HepG2 (cell line): ENCODE results near the gene SNF8. TPM values are rescaled to one million over a fixed set of nuclear protein-coding genes. Genes with fewer than 3 reads are reported as not detected.

Experiments used
- ERF ChIP-seq: IDR thresholded peaks from 2 replicates; pipeline ENCODE4 v1.6.1; 2018; ENCODE audit warnings: missing biosample characterization, missing genetic modification reagents
- FOXO4 ChIP-seq: sonication (generic); formaldehyde crosslinking; conservative IDR thresholded peaks from 2 replicates; pipeline ENCODE4 v1.8.1; 2023; ENCODE audit warnings: missing genetic modification reagents
- HES4 ChIP-seq: sonication (generic); formaldehyde crosslinking; IDR thresholded peaks from 2 replicates; pipeline ENCODE4 v1.9.0; 2021; ENCODE audit warnings: mild to moderate bottlenecking, missing genetic modification reagents, borderline replicate concordance
- IKZF5 ChIP-seq: IDR thresholded peaks from 2 replicates; pipeline ENCODE4 v1.6.1; 2018; ENCODE audit warnings: missing genetic modification reagents, mild to moderate bottlenecking, missing compliant biosample characterization
- KLF16 ChIP-seq, 2 experiments: sonication (generic) in 1 of 2; formaldehyde crosslinking in 1 of 2; IDR thresholded peaks; 2 replicates each; pipeline versions ENCODE4 v1.6.1 to v1.8.0; 2016 to 2023; ENCODE audit warnings: missing genetic modification reagents in 2 of 2, missing compliant biosample characterization in 1 of 2
- NCOA1 ChIP-seq: sonication (generic); formaldehyde crosslinking; IDR thresholded peaks from 2 replicates; pipeline ENCODE4 v1.9.0; 2021; ENCODE audit warnings: missing genetic modification reagents
- PAF1 ChIP-seq: IDR thresholded peaks from 2 replicates; pipeline ENCODE4 v1.6.1; 2016; ENCODE audit warnings: missing genetic modification reagents, missing compliant biosample characterization
- RAD21 ChIP-seq: fragments of 450-650 bp; formaldehyde crosslinking; IDR thresholded peaks from 2 replicates; pipeline ENCODE4 v1.5.0; 2020; ENCODE audit warnings: mild to moderate bottlenecking
- RXRB ChIP-seq: IDR thresholded peaks from 2 replicates; pipeline ENCODE4 v1.6.1; 2016; ENCODE audit warnings: borderline replicate concordance, missing genetic modification reagents, missing compliant biosample characterization
- SMAD9 ChIP-seq: sonication (generic); formaldehyde crosslinking; IDR thresholded peaks from 2 replicates; pipeline ENCODE4 v1.5.1; 2020; ENCODE audit warnings: mild to moderate bottlenecking, missing genetic modification reagents
- SMARCC2 ChIP-seq: fragments of 450-650 bp; IDR thresholded peaks from 2 replicates; pipeline ENCODE4 v1.6.1; 2017; ENCODE audit warnings: antibody characterized with exemption, mild to moderate bottlenecking
- SNAI1 ChIP-seq: sonication (generic); formaldehyde crosslinking; IDR thresholded peaks from 2 replicates; pipeline ENCODE4 v1.5.0; 2020; ENCODE audit warnings: mild to moderate bottlenecking, missing genetic modification reagents, borderline replicate concordance
- SRSF4 ChIP-seq: fragments of 200-400 bp; formaldehyde crosslinking; IDR thresholded peaks from one replicate; pipeline ENCODE4 v1.6.1; 2018; ENCODE audit warnings: mild to moderate bottlenecking, low read depth, low read length, moderate library complexity; ENCODE audit not compliant: poor library complexity, severe bottlenecking
- SRY ChIP-seq: sonication (generic); formaldehyde crosslinking; IDR thresholded peaks from 2 replicates; pipeline ENCODE4 v1.8.0; 2022; ENCODE audit warnings: mild to moderate bottlenecking, missing genetic modification reagents
- ZNF10 ChIP-seq: sonication (generic); formaldehyde crosslinking; IDR thresholded peaks from 2 replicates; pipeline ENCODE4 v1.4.0; 2020; ENCODE audit warnings: mild to moderate bottlenecking, low read depth, missing genetic modification reagents, borderline replicate concordance
- ZNF253 ChIP-seq: sonication (generic); formaldehyde crosslinking; IDR thresholded peaks from 2 replicates; pipeline ENCODE4 v1.8.0; 2022; ENCODE audit warnings: mild to moderate bottlenecking, missing genetic modification reagents, borderline replicate concordance
- ZNF326 ChIP-seq: sonication (generic); formaldehyde crosslinking; IDR thresholded peaks from 2 replicates; pipeline ENCODE4 v1.4.0; 2020; ENCODE audit warnings: missing genetic modification reagents, borderline replicate concordance
- ZNF597 ChIP-seq: sonication (generic); formaldehyde crosslinking; IDR thresholded peaks from 2 replicates; pipeline ENCODE4 v1.5.0; 2020; ENCODE audit warnings: missing genetic modification reagents
- ZNF704 ChIP-seq: sonication (generic); formaldehyde crosslinking; IDR thresholded peaks from 2 replicates; pipeline ENCODE4 v1.8.1; 2023; ENCODE audit warnings: mild to moderate bottlenecking, inconsistent platforms, moderate library complexity, missing genetic modification reagents, borderline replicate concordance
- ZNF749 ChIP-seq: sonication (generic); formaldehyde crosslinking; IDR thresholded peaks from 2 replicates; pipeline ENCODE4 v1.8.0; 2022; ENCODE audit warnings: mild to moderate bottlenecking, missing genetic modification reagents, moderate library complexity, borderline replicate concordance
- ZNF775 ChIP-seq: sonication (generic); formaldehyde crosslinking; IDR thresholded peaks from 2 replicates; pipeline ENCODE4 v1.4.0; 2020; ENCODE audit warnings: missing genetic modification reagents, mild to moderate bottlenecking, moderate library complexity, borderline replicate concordance
- ZNF792 ChIP-seq: IDR thresholded peaks from 2 replicates; pipeline ENCODE4 v1.6.1; 2016
- polyA plus RNA-seq, 8 experiments: library from polyadenylated mRNA; depleted of rRNA in 3 of 8; stranded (reverse) in 7 of 8; unstranded in 1 of 8; fragments of >200 nt; fragmentation: Illumina TruSeq in 4 of 8; extraction: Trizol in 4 of 8; gene quantifications; 2 replicates each; pipeline versions ENCODE4 v1.2.1 to v1.2.3, GENCODE V29; 2011 to 2016; ENCODE audit warnings: low read depth in 4 of 8, missing spikeins in 1 of 8, mixed read lengths in 1 of 8; ENCODE audit not compliant: insufficient read depth in 1 of 8
- total RNA-seq, 5 experiments: library from RNA; depleted of rRNA; stranded (reverse); fragments of >200 nt; fragmentation: Illumina TruSeq; extraction: Trizol; gene quantifications; 2 replicates each; pipeline ENCODE4 v1.2.3, GENCODE V29; 2016; ENCODE audit warnings: low read depth in 1 of 5

The SNF8 gene
- total and polyA plus RNA-seq, 2 of the 13 experiments (the other 11 are each of a cell fraction or from before 2014, with no cell fraction given), result 114 to 153 TPM

GRCh38 chr17:48908047-48908843, 36.4 kb downstream of the SNF8 start, which contains the start of gene UBE2Z (continued):
- TF ChIP-seq ZNF597 (CRISPR knock-in tag), result no peak
- TF ChIP-seq IKZF5, result peak; percentile 97
- TF ChIP-seq ZNF10 (CRISPR knock-in tag), result no peak
- peak; percentile 89 for TF ChIP-seq SMAD9
- no peak for TF ChIP-seq ZNF704 (CRISPR knock-in tag)
- no peak for TF ChIP-seq FOXO4 (CRISPR knock-in tag)
- TF ChIP-seq PAF1 (CRISPR knock-in tag), result peak; percentile 70; the same call in 1 of the 2 replicates
- no peak for TF ChIP-seq SMARCC2
- TF ChIP-seq ZNF749 (CRISPR knock-in tag), result no peak; the same call in 1 of the 2 replicates
- TF ChIP-seq SNAI1, result peak; percentile 84; the same call in 1 of the 2 replicates
- TF ChIP-seq HES4 (CRISPR knock-in tag), result no peak
- TF ChIP-seq RAD21 (CRISPR knock-in tag), result peak; percentile 49; the same call in 1 of the 2 replicates
- TF ChIP-seq ZNF792 (CRISPR knock-in tag), result peak; percentile 95
- TF ChIP-seq ERF, result peak; percentile 97
- TF ChIP-seq KLF16 (CRISPR knock-in tag; IDR thresholded peaks at IDR 0.05), result peak in 1 of 2 experiments; percentile 97; a peak in 2 of 4 replicates
- no peak for TF ChIP-seq ZNF775 (CRISPR knock-in tag)
- no peak for TF ChIP-seq SRSF4
- no peak; the same call in 1 of the 2 replicates for TF ChIP-seq SRY (CRISPR knock-in tag)
- no peak for TF ChIP-seq ZNF326 (CRISPR knock-in tag)
- TF ChIP-seq NCOA1 (CRISPR knock-in tag), result no peak
- TF ChIP-seq RXRB, result peak; percentile 84
- no peak; the same call in 1 of the 2 replicates for TF ChIP-seq ZNF253 (CRISPR knock-in tag)
